H54 (cell line): ENCODE results near the gene HMGXB4.
"Not testable (repeated sequence)": the region's sequence is repeated elsewhere in the genome, so short reads cannot be mapped to it uniquely, and the experiment has no call there.

Experiments
- DNase-seq: peaks from one replicate; pipeline ENCODE4 v3.0.0; 2011; ENCODE audit warnings: low spot score, mixed read lengths; ENCODE audit not compliant: insufficient read length
- FAIRE-seq: peaks from 3 replicates; lab custom pipeline; 2011; peaks lifted over from hg19 to GRCh38; lab: Jason Lieb, UNC
- POLR2A ChIP-seq: IDR thresholded peaks from 2 replicates; pipeline ENCODE4 v1.6.1; 2011; ENCODE audit warnings: low read depth, mild to moderate bottlenecking, low read length

The HMGXB4 gene

DNA sequence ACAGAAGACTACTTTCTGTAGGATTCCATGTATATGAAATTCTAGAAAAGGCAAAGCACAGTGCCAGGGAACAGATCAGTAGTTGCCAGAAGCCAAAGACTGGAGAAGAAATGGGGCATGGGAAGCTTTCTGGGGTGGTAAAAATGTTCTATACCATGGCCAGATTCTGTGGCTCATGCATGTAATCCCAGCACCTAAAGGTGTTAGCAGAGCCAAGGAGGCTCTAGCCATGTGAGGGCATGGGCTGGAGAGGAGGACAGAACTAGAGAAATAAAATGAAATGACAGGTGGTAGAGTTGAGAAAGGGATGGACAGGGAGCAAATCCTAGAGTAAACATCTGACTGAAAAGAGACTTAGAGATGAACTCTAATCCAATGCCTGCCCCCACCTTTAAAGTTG is 26.9 kb upstream of the HMGXB4 start:
- no peak for FAIRE-seq
- no peak for TF ChIP-seq POLR2A
- DNase-seq = no peak

DNA sequence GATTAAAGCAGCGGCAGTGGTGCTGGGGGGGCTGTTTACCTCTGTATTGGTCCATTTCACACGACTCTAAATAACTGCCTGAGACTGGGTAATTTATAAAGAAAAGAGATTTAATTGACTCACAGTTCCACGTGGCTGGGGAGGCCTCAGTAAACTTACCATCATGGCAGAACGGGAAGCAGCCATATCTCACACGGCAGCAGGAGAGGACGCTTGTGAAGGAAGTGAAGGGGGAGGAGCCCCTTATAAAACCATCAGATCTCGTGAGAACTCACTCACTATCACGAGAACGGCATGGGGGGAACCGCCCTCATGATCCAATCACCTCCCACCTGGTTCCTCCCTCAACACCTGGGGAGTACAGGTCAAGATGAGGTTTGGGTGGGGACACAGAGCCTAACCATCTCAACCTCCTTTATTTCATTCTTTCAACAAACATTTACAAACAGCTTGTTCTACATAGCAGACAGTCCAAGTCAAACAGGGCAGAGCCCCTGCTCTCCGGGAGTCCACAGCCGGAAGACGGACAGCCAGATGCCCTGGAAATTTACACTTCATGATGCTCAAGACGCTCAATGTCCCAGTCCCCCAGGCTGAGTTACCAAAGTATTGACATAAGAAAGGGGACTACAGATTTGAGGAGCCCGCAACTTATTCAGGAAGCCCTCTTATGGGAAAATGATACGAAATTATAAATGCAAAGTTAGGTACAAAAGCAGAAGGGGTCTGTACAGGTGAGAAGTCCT is 26.3 kb upstream of the HMGXB4 start:
- TF ChIP-seq POLR2A = no peak
- no peak for FAIRE-seq
- DNase-seq = no peak

DNA sequence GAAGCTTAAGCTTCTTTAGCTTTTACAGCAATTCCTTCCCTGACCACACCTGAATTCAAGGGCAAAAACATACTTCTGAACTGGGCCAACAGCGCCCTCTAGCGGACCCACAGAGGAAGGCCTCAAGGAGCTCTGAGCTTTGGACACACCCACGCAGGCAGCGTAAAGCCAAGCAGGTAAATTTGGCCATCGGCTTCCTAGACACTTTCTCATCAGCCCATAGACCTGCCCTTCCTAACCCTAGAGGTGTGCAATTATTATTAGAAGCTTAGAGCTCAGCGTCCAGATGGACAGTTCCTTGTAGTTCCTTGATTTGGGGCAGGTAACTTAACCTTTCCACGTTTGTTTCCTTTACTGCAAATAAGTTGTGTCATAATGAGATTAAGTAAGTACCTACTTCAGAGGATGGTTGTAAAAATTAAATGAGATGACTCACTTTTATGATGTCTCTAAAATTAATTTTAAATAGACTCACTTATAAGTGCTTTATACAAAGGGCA is 25.7 kb upstream of the HMGXB4 start:
- no peak for TF ChIP-seq POLR2A
- FAIRE-seq = peak; percentile 79
- peak; percentile 24 for DNase-seq

DNA sequence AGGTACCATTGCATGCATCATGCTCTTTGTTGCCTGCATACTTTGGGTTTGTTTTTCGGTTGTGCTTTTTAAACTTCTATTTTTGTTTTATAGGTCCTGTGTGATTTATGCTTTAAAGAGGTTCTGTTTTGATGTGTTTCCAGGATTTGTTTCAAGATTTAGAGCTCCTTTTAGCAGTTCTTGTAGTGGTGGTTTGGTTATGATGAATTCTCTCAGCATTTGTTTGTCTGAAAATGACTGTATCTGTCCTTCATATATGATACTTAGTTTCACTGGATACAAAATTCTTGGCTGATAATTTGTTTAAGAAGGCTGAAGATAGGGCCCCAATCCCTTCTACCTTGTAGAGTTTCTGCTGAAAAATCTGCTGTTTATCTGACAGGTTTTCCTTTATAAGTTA is 18.5 kb upstream of the HMGXB4 start:
- not testable (repeated sequence) for DNase-seq, FAIRE-seq

DNA sequence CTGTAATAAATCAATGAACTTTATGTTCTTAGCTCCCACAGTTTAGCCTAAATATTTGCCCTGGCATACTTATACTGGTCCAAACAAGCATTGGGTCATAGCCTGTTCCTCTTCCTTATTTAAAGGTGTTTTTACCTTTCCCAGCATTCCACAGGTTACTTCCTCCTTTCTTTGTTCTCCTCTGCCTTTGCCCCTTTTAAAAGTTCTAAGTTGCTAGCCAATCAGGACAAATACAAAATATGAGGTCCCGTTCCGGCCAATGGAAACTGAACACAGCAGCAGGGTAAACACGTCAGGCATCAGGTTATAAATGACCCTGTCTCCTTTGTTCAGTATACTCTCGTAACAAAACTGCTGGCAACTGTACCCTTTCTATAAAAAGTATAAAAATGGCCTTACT is 12.8 kb upstream of the HMGXB4 start:
- not testable (repeated sequence) for FAIRE-seq, DNase-seq

DNA sequence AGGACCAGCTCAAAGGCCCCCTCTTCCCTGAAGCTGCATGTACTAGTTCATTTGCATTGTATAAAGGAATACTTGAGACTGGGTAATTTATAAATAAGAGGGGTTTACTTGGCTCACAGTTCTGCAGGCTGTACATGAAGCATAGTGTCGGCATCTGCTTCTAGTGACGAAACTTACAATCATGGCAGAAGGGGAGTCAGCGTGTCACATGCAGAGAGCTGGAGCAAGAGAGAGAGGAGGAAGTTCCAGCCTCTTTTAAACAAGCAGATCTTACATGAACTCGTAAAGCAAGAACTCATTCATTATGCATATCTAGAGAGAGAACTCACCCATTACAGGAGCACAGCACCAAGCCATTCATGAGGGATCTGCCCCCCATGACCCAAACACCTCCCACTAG is 7.1 kb upstream of the HMGXB4 start:
- FAIRE-seq (no peak), DNase-seq (no peak)
- no peak for TF ChIP-seq POLR2A

DNA sequence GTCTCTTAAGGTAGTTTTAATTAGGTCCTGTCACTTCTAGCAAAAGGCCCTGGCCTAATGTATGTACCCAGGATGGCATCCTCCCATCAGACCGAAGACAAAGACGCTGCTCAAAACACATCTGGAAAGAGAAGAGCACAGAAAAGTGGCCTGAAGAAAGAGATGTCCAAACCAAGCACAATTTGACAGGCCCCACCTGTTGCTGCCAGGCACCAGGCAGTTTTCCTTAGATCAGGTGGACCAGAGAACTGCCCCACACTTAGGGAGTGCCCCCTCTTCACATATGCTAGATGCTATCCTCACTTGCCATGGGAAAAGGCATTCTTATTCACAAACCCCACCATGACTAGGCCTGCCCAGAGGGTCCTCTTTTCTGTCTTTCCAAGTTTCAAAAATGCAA is 3.3 kb upstream of the HMGXB4 start:
- TF ChIP-seq POLR2A = no peak
- DNase-seq (no peak), FAIRE-seq (no peak)

DNA sequence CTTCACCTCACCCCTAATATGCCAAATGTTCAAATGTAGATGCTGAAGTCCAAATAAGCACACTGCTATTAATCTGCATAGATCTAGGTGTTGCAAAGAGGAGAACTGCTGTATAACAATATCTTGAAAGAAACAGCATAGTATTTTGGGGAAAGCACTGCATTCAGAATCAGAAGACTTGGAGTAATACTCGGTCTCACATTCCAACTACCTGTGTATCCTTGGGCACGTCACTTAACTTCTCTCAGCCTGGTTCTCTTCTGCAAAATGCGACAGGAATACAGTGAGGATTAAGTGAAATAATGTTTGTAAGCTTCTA is 332 bp upstream of the HMGXB4 start:
- TF ChIP-seq POLR2A = no peak
- FAIRE-seq (no peak), DNase-seq (no peak)

DNA sequence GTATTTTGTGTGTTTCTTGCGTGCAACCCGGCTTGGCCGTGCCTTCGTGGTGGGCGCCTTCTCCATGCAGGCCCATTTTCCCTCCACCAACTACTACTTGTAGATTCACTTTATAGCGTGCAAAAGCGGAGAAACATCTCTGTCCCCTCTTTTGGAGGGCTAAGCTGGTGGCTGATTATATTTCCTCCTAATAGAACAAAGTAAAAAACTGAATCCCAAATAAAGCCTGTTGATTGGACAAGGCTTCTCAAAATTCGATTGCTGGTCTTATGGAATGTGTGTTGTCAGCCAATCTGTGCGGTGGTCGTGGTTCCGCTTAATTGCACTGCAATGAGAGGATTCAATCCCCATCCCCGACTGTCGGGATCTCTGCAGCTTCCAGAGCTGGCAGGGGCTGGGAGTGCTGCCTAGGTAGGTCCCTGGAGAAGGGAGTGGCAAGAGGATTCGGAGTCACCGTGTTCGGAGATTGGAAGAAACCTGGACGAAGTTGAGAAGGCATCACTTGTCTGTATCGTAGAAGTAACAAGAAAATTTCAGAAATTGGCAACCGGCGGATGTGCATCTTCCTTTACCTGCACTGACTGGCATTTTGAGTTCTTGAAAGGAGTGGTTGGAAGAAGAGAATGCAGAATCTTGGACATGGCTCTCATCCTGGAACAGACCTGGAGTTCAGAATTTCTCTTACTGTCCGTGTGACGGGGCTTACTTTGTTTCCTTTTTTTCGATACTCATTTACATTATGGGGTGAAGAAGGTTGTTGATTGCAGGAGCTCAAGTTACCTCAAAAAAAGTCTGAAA is 1.1 kb downstream of the HMGXB4 start:
- no peak for DNase-seq
- FAIRE-seq = no peak

DNA sequence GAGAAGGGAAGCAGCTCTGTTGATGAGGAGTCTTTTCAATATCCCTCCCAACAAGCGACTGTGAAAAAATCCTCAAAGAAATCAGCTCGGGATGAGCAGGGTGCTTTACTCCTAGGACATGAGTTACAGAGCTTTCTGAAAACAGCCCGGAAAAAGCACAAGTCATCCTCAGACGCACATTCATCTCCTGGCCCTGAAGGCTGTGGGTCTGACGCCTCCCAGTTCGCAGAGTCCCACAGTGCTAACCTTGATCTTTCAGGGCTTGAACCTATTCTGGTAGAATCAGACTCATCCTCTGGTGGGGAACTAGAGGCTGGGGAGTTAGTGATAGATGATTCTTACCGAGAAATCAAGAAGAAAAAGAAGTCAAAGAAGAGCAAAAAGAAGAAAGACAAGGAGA is 7.7 kb downstream of the HMGXB4 start:
- FAIRE-seq = no peak
- no peak for DNase-seq
- TF ChIP-seq POLR2A = no peak

More for the DNA sequence above, 1.1 kb downstream of the HMGXB4 start:
- no peak for TF ChIP-seq POLR2A

DNA sequence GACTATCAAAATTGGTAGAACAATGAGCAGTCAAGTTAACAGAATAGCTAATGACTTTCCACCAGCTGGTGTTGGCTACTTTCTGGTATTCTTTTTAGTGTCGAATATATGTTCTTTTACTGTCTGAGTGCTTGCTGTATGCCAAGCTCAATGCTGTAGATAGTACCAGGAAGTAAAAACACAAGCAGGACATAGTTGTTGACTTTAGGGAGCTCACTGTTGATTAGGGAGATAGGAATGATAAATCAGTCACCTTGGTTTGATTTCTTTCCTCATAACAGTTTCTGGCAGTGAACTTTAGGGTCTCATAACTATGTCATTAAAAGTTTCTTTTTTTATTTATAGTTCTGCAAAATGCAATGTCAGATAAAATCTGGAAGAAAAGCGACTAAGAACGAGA is 9.0 kb downstream of the HMGXB4 start:
- no peak for TF ChIP-seq POLR2A
- FAIRE-seq = no peak
- DNase-seq = no peak

DNA sequence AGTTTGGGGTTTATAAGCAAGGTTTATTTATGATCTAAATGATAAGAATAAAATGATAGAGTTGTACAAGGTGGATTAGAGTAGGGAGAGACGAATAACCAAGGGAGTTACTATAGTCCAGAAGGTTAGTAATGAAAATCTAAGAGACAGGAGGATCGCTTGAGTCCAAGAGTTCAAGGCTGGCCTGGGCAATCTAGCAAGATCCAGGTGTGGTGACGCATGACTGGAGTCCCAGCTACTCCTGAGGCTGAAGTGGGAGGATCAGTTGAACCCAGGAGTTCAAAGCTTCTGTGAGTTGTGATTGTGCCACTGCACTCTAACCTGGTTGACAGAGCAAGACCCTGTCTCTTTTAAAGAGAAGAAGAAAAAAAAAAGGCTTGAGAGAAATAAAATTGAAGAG is 12.3 kb downstream of the HMGXB4 start:
- no peak for TF ChIP-seq POLR2A
- FAIRE-seq = no peak

DNA sequence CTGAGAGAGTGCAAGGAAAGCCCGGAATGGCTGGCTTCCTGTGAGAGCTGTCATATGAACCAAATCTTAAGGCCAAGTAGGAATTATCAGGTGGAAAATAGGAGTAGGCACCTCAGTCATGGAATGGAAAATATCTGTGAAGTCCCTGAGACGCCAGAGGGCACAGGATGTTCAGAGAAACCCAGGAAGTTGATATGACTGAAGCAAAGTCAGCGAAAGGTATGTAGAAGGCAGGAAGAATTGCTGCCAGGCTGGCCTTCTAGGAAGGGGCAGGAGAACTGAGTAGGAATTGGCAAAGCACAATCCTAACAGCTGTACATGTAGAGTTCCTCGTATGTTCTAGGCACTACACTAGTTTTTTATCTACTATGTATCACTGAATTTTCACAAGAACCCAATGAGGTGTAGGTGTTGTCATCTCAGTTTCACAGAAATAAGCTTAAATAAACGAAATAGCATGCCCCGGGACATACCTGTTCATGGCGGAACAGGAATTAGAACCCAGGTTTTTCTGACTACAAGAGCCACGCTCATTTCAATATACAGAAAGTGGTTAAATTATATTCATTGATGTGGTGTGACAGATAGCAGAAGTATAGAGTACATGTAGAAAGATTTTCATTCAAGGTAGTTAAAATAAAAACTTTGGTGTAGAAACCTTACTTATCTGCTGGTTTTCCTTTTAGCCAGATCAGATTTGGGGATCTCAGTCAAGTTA is 17.0 kb downstream of the HMGXB4 start:
- no peak for TF ChIP-seq POLR2A
- DNase-seq = no peak
- FAIRE-seq = no peak

More for the DNA sequence above, 12.3 kb downstream of the HMGXB4 start:
- DNase-seq = no peak

DNA sequence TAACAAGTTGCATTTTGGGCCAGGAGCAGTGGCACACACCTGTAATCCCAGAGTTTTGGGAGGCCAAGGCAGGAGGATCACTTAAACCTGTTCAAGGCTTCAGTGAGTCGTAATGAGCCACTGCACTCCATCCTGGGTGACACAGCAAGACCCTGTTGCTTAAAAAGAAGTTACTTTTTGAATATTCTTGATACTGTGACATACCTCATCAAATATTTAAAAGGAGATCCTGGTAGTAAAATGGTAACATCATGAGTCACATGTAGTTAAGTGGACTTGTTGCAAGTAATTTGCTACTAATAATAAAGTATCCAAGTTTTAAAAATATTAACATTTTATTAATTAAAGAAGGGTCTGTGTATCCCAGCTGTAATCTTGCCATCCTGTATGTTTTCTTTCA is 18.3 kb downstream of the HMGXB4 start:
- no peak for TF ChIP-seq POLR2A
- DNase-seq (no peak), FAIRE-seq (no peak)
